OCI-LY3 (cell line): Measurements from ENCODE around the gene TBC1D13.

Experiments used
- H2AFZ ChIP-seq: fragments of 200-600, 300-600 bp; shearing (Covaris generic); 2 replicates; pipeline ENCODE4 v1.6.0; 2014; ENCODE audit warnings: antibody characterized with exemption, low read depth, low read length
- H3K27ac ChIP-seq: fragments of 200-600, 300-600 bp; sonication (generic); 2 replicates; pipeline ENCODE4 v1.5.1; 2014; ENCODE audit warnings: mild to moderate bottlenecking, low read length, moderate library complexity, mixed read lengths
- H3K27me3 ChIP-seq: fragments of 200-600, 300-600 bp; sonication (generic); 2 replicates; pipeline ENCODE4 v1.6.1; 2014; ENCODE audit warnings: low read depth, low read length, mixed read lengths
- H3K36me3 ChIP-seq: fragments of 200-600, 300-600 bp; sonication (generic); replicated peaks from 2 replicates; pipeline ENCODE3; 2014; ENCODE audit warnings: low read depth, low read length, mixed read lengths
- H3K4me1 ChIP-seq: fragments of 300-600, 200-600 bp; sonication (generic); 2 replicates; pipeline ENCODE4 v1.6.1; 2014; ENCODE audit warnings: low read length, mixed read lengths
- H3K4me2 ChIP-seq: fragments of 200-600, 300-600 bp; sonication (generic); 2 replicates; pipeline ENCODE4 v1.6.1; 2014; ENCODE audit warnings: low read length, mixed read lengths
- H3K4me3 ChIP-seq: fragments of 300-600, 200-600 bp; sonication (generic); 2 replicates; pipeline ENCODE4 v1.5.1; 2014; ENCODE audit warnings: antibody characterized with exemption, mild to moderate bottlenecking, low read length, moderate library complexity
- H3K79me2 ChIP-seq: fragments of 300-600, 200-600 bp; shearing (Covaris generic); 2 replicates; pipeline ENCODE4 v1.6.1; 2014; ENCODE audit warnings: mild to moderate bottlenecking, low read length, mixed read lengths
- H3K9ac ChIP-seq: fragments of 300-600, 200-600 bp; shearing (Covaris generic); 2 replicates; pipeline ENCODE4 v1.6.0; 2014; ENCODE audit warnings: mild to moderate bottlenecking, low read length, moderate library complexity
- H3K9me3 ChIP-seq: fragments of 200-600, 300-600 bp; shearing (Covaris generic); 2 replicates; pipeline ENCODE4 v1.6.1; 2014; ENCODE audit warnings: low read length, mixed read lengths; ENCODE audit not compliant: insufficient read depth
- H4K20me1 ChIP-seq: fragments of 200-600, 300-600 bp; sonication (generic); 2 replicates; pipeline ENCODE4 v1.6.1; 2016; ENCODE audit warnings: low read length, mixed read lengths; ENCODE audit not compliant: insufficient read depth
- EZH2phosphoT487 ChIP-seq: fragments of 200-600 bp; shearing (Covaris generic); IDR thresholded peaks from 2 replicates; pipeline ENCODE4 v1.6.1; 2018; ENCODE audit warnings: antibody characterized with exemption, mixed run types, low read depth
- TF ChIP-seq, protein P1 (sequence below): fragments of 200-600, 300-600 bp; sonication (generic); IDR thresholded peaks from 2 replicates; pipeline ENCODE4 v1.5.1; 2014; ENCODE audit warnings: antibody characterized with exemption, low read length, low read depth

The TBC1D13 gene

DNA sequence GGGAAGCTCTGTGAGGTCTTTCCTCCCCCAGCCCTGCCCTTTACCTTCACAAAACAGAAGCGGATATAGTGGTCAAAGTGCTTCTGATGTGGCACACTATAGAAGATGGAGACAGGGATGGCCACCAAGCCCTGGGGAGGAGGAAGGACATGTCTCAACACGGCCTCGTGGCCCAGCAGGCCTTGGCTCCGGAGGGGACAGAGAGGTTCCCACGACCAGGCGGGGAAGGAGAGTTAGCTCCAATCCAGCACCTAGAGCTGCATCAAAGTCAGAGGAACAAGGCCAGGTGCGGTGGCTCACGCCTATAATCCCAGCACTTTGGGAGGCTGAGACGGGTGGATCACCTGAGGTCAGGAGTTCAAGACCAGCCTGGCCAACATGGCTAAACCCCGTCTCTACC, 46.6 kb downstream of the TBC1D13 start:
- Histone ChIP-seq H3K9me3 (no peaks in the 10 kb centered on the region), H3K4me2 (no peak overlapping the region), H3K27me3 (no peaks in the 10 kb centered on the region), H3K9ac (no peak overlapping the region), H3K4me1 (peaks cover 6% of the 10 kb centered on the region), H3K36me3 (no peaks in the 10 kb centered on the region), H4K20me1 (no peaks in the 10 kb centered on the region), H2AFZ (no peak overlapping the region), H3K27ac (no peak overlapping the region), H3K79me2 (peaks cover 8% of the 10 kb centered on the region), H3K4me3 (no peak overlapping the region)
- TF ChIP-seq, protein P1, sequence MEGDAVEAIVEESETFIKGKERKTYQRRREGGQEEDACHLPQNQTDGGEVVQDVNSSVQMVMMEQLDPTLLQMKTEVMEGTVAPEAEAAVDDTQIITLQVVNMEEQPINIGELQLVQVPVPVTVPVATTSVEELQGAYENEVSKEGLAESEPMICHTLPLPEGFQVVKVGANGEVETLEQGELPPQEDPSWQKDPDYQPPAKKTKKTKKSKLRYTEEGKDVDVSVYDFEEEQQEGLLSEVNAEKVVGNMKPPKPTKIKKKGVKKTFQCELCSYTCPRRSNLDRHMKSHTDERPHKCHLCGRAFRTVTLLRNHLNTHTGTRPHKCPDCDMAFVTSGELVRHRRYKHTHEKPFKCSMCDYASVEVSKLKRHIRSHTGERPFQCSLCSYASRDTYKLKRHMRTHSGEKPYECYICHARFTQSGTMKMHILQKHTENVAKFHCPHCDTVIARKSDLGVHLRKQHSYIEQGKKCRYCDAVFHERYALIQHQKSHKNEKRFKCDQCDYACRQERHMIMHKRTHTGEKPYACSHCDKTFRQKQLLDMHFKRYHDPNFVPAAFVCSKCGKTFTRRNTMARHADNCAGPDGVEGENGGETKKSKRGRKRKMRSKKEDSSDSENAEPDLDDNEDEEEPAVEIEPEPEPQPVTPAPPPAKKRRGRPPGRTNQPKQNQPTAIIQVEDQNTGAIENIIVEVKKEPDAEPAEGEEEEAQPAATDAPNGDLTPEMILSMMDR: no peak
- TF ChIP-seq EZH2phosphoT487: no peak

DNA sequence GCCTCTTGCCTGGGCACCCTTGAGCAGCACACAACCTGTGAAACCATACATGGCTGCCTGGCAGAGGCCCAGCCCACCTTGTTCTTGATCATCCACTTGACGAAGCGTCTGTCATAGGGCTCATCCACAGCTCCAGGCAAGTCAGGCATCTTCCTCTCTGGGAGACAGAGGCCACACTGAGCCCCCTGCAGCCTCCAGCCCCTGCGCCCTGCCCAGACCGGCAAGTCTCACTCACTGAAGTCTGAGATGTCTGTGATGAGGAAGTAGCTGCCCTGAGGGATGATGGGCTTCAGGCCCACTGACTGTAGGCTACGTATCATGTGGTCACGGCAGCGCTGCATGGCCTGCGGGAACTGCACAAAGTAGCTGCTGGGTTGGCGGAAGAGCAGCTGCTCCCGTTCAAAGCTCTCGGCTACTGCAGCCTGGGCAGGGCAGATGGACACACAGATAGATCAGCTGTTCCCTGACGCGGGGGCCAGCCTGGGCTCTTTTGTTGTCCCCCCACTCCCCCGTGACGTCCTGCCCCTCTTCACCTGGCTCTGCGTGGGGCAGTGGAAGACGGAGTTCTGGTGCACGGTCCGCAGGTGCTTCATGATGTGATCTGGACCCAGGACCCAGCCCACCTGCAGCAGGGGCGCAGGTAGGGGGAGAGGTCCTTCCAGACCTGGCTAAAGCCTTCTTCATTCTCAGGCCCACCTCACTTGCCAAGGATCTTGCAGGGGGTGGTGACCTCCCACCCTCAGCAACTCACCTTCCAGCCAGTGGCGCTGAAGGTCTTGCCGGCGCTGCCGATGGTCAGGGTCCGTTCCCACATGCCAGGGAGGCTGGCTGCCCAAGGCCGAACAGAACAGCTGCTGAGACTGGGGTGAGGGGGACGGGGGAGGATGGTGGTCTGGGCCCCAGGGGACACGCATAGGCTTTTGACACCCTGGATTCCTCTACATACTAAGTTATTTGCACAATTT, 48.5 kb downstream of the TBC1D13 start:
- Histone ChIP-seq H2AFZ (no peak overlapping the region), H3K79me2 (no peaks in the 10 kb centered on the region), H3K36me3 (no peaks in the 10 kb centered on the region), H3K9ac (no peak overlapping the region), H3K4me2 (no peak overlapping the region), H3K27me3 (no peaks in the 10 kb centered on the region), H3K27ac (no peak overlapping the region), H3K4me3 (no peak overlapping the region), H3K9me3 (no peaks in the 10 kb centered on the region), H4K20me1 (no peaks in the 10 kb centered on the region), H3K4me1 (no peaks in the 10 kb centered on the region)
- TF ChIP-seq, protein P1: no peak
- TF ChIP-seq EZH2phosphoT487: no peak

DNA sequence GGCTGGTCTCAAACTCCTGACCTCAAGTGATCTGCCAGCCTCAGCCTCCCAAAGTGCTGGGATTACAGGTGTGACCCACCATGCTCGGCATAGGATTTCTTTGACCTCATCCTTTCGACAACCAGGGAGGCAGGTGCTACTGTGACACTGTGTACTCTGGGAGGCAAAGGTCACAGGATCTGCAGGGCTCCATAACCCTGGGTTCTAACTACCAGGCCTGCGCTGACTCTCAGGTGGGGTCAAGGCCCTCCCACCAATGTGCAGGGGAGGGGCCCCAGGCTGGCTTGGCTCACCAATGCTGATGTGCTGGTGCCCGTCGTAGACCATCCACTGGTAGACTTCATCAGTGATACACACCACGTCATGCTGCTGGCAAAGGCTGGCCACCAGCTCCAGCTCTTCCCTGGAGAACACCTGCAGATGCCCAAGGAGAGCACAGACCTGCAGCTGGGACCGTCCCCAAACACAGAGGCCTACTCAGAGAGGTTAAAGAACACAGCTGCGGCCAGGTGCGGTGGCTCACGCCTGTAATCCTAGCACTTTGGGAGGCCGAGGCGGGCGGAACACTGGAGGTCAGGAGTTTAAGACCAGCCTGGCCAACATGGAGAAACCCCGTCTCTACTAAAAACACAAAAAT, 49.6 kb downstream of the TBC1D13 start:
- Histone ChIP-seq H4K20me1 (no peaks in the 10 kb centered on the region), H3K4me2 (no peak overlapping the region), H3K4me1 (no peaks in the 10 kb centered on the region), H3K79me2 (no peaks in the 10 kb centered on the region), H3K4me3 (no peak overlapping the region), H3K9me3 (no peaks in the 10 kb centered on the region), H3K9ac (no peak overlapping the region), H2AFZ (no peak overlapping the region), H3K27ac (no peak overlapping the region), H3K27me3 (no peaks in the 10 kb centered on the region), H3K36me3 (no peaks in the 10 kb centered on the region)
- no peak for TF ChIP-seq EZH2phosphoT487
- TF ChIP-seq, protein P1: no peak

DNA sequence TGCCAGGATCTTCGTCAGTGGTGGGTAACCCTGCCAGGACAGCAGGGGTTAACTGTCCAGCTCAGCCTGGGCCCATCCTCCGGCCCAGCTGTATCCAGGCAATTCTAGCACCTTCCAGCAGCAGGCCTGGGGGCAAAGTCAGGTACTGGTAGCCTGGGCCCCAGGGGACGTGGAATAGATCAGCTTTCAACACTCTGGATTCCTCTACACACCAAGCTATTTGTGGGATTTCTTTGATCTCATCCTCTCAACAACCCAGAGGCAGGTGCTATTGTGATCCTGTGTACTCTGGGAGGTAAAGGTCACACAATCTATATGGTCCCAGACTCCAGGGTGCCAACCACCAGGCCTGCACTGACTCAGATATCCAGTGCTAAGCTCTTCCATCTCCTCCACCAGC, 51.3 kb downstream of the TBC1D13 start:
- Histone ChIP-seq H3K9me3 (no peaks in the 10 kb centered on the region), H3K27me3 (no peaks in the 10 kb centered on the region), H3K4me2 (no peak overlapping the region), H3K4me3 (no peak overlapping the region), H2AFZ (no peak overlapping the region), H3K9ac (no peak overlapping the region), H4K20me1 (no peaks in the 10 kb centered on the region), H3K79me2 (no peaks in the 10 kb centered on the region), H3K36me3 (no peaks in the 10 kb centered on the region), H3K27ac (no peak overlapping the region), H3K4me1 (no peaks in the 10 kb centered on the region)
- no peak for TF ChIP-seq EZH2phosphoT487
- TF ChIP-seq, protein P1: no peak
